EL (cell line): ENCODE measurements around the gene CCDC57.
"Not testable (repeated sequence)": the region's sequence is repeated elsewhere in the genome, so short reads cannot be mapped to it uniquely, and the experiment has no call there.

Source experiments
- DNase-seq: peaks from one replicate; pipeline ENCODE4 v3.0.0-alpha.2; 2016

The CCDC57 gene

DNA sequence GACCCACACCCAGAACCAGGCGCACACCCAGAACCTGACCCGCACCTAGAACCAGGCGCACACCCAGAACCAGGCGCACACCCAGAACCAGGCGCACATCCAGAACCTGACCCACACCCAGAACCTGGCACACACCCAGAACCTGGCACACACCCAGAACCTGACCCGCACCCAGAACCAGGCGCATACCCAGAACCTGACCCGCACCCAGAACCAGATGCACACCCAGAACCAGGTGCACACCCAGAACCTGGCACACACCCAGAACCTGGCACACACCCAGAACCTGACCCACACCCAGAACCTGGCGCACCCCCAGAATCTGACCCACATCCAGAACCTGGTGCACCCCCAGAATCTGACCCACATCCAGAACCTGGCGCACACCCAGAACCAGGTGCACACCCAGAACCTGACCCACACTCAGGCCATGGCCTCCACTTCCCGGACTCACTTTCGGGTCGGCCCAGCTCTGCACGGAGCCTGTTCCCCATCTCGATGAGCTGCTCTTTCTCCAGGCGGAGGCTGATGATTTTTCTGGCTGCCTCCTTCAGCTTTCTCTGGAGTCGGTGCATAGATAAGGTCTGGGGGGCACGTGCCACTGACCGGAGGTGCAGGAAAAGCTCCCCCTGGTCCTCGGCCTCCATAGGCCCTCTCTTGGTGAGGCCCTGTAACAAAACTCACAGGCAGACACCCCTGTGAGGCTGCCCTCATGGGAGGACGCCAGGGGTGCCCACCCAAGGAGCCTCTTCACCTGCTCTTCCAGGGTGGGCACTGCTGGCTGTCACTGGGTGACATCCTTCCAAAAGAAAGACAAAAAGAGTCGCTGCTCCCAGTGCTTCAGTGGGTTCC lies 61.3 kb downstream of the CCDC57 start:
- DNase-seq, result no peak

- no peak for DNase-seq
Observed at GRCh38 chr17:82149401-82150099, 63.1 kb downstream of the CCDC57 start.

GRCh38 chr17:82148997-82149396 lies 63.6 kb downstream of the CCDC57 start:
- no peak for DNase-seq

GRCh38 chr17:82148011-82148410 lies 64.6 kb downstream of the CCDC57 start:
- no peak for DNase-seq

- no peak for DNase-seq
Observed at GRCh38 chr17:82146663-82147654, 65.7 kb downstream of the CCDC57 start.

- no peak for DNase-seq
Observed at GRCh38 chr17:82145550-82146155, 67.0 kb downstream of the CCDC57 start.

DNA sequence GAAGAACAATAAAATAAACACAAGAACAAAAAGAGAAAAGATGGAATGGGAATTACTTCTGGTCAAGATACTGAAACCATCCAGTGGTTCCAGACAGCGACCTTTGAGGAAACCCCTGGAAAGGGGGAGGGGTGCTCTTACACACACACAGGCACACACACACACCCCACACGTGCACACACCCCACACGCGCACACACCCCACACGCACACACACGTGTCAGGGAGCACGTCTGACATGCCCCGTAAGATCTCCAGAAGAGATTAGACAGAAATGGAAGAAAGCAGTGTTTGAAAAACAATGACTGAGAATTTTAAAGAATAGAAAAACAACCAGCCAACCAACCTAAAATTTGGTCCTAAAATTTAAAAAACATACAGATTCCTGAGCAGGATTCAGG lies 69.3 kb downstream of the CCDC57 start:
- DNase-seq, result no peak

GRCh38 chr17:82139961-82140360 lies 72.7 kb downstream of the CCDC57 start:
- DNase-seq, result not testable (repeated sequence)

GRCh38 chr17:82138511-82138992 lies 74.1 kb downstream of the CCDC57 start:
- DNase-seq, result no peak

- no peak for DNase-seq
Observed at GRCh38 chr17:82134101-82134500, 78.5 kb downstream of the CCDC57 start.

GRCh38 chr17:82133166-82133953 lies 79.3 kb downstream of the CCDC57 start:
- peak; percentile 57 for DNase-seq

DNA sequence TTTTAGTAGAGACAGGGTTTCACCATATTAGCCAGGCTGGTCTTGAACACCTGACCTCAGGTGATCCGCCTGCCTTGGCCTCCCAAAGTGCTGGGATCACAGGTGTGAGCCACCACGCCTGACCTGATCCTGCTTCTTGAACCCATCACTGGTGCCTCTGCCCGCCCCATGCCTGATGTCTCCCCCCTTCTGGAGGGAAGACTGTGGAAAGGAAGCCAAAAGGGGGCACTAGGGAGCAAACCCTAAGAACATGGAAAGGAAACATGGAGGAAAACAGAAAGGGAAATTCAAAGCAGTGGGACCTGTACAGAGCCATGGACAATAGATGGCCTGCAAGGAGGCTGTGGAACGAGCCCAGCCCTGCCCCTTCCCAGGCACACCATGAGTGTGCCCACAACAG lies 83.5 kb downstream of the CCDC57 start:
- no peak for DNase-seq

DNA sequence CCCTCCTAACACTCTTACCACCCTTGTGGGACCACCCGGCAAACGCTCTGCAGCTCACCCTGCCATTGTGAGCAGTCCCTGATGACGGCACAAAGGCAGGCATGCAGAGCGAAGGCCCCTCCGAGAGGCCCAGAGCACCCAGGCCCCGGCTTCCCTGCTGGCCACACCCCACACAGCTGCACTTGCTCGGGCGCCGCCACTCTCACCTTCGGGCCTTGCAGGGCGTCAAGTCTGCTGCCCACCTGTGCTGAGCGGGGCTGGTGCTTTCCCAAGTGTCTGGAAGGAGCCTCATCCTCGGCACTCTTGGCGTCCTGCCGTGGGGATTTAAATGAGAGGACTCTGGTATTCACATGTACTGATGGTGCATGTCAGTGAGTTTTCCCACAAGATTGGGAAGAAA lies 84.4 kb downstream of the CCDC57 start:
- no peak for DNase-seq

DNA sequence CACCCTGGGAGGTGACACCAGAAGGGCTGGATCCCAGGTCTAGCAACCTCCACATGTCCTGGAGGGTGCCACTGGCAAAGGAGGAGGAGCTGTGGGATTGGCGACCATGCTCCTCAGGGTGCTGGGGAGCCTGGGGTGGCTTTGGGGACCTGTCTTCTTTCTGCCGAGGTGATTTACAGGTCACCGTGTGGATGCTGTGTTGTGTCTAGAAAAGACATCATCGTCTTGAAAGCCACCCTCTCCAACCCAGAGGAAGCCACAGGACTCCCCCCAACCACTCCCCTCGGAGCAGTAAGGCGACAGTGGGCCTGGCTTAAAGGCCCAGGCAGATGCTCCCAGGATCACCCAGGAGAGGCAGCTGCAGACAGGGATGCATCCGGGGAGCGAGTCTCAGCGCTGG lies 84.9 kb downstream of the CCDC57 start:
- DNase-seq, result no peak

DNA sequence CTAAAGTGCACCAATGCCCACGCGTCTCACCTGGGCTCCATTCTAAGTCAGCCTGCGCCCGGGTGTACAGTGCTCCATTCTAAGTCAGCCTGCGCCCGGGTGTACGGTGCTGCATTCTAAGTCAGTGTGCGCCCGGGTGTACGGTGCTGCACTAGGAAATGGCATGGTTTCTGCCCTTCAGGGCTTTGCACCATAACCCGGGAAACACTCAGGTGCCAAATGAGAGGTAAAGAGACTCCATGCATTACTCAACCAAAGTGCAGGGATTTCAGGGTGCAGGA lies 85.4 kb downstream of the CCDC57 start:
- DNase-seq, result no peak

- DNase-seq, result no peak
Observed at GRCh38 chr17:82126556-82127314, 85.9 kb downstream of the CCDC57 start.

DNA sequence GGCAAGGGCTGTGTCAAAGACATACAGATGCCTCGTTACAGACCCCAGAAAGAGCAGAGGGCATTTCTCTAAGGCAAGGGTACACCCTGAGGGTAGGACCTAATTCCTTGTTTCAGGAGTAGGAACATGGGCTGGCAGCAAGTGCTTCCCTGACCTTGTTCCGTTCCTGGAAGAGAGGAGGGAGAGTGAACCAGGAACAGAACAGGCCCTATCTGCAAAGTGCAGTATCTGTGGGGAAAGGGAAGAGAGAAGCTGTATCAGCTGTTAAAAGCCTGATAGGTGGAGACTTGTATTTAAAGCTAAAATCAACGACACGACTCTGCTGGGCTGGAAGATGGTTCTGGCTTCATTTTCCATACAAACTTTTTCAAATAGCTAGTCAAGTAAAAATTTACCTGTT lies 88.5 kb downstream of the CCDC57 start:
- no peak for DNase-seq

DNA sequence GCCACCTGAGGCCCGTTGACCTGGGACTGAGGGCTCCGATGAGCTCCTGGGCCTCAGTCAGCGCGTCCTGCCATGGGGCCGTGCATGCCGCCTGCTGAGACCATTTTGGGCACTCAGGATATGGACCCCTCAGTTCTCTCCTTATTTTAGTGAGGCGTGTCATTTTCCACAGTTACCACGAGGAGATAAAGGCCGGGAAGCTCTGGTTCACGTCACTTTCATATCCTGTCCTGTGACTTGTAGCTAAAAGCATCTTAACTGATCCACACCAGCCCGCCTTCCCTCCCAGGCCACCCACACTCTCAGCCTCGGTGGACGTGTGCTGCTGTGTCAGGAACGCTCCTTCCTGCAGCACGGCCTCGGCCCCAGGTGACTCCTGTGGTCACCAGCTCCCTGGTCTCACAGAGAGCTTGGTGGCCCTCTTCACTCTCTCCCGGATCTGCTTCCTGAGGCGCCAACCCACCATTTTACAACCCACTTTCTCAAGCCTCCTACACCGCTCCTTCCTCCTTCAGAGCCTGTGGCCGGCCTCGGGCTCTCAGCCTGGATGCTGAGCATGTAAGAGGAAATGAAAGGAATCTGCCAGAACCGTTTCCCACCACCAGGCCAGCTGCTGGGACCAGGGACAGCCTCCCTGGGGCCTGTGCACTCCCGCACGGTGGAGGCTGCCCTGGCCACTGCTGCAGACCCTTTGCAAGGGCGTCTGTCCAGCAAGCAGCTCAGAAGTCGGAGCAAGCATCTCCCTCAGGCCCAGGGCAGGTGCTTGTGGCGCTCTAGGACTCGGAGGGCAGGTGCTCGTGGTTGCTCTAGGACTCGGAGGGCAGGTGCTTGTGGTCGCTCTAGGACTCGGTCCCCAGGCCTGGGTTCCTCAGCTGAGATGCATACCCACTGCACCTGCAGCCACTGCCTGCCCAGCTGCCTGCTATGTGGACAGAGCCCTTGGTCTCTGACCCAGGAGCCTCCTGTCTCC lies 90.7 kb downstream of the CCDC57 start:
- DNase-seq, result no peak

- DNase-seq, result no peak
Observed at GRCh38 chr17:82121246-82121645, 91.4 kb downstream of the CCDC57 start.

- peak; percentile 73 for DNase-seq
Observed at GRCh38 chr17:82120148-82120547, 92.5 kb downstream of the CCDC57 start.
